Left hindlimb (tissue), 1 donor: ENCODE measurements around the gene RGL1.

Experiments
- DNase-seq: peaks from one replicate; pipeline ENCODE4 v3.0.0-alpha.2; 2018

Gene RGL1

DNA sequence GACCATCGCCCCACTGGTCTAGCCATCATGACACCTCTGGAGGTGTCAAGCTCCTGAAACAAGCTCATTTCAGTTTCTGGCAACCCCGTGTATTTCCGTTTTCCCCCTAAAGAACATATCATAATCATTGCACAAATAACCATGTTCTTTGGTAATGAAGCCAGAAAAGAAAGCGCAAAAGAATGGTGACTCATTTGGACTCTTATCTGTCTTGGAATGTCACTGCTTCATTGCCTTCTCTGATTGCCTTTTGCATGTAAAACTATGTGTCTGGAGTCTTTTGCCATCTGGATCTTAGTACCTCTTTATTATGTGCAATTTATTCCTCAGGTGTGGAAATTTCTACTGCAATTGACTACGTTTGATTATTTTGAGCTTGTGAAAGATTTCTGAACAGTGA is 122.1 kb downstream of the RGL1 start:
- DNase-seq, result no peak

GRCh38 chr1:183931646-183932271 is 126.8 kb downstream of the RGL1 start:
- DNase-seq, result no peak

DNA sequence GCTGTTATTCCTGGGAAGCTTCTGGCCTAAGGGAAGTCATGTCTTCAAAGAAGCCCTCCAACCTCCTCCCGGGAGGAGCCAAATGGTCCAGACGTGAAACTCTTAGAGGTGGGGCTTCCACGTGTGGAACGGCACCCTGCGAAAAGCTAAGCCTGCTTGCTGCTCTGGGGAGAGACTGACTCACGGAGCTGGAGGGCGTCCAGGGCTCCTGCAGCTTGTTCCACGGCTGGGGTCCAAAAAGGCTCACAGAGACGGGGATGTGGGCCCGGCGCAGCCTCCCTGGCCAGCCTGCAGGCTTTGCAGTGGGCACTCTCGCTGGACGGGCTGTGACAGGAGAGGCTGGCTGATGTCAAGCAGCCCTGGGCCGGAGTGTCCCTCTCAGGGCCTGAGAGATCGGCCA is 127.5 kb downstream of the RGL1 start:
- peak; percentile 84 for DNase-seq

- no peak for DNase-seq
Measured at GRCh38 chr1:183933528-183934179, 128.7 kb downstream of the RGL1 start.

GRCh38 chr1:183934314-183934713 is 129.4 kb downstream of the RGL1 start:
- DNase-seq, result no peak

DNA sequence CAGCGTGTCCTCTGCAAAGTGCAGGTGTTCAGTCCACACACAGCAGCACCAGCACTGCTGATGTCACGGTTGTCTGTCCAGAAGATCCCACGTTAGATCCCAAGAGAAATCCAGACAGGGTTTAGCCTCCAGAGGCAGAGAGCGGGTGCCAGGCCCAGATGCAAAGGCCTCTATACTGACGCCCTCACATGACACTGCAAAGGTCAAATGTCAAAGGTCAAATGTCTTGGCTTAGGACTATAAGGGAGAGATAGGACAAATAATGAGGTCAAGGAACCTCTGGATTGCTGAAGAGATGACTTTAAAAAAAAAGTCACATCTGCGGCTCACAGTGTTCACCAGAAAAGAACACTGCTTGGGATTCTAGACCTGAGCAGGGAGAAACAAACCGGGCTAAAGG is 131.1 kb downstream of the RGL1 start:
- no peak for DNase-seq

GRCh38 chr1:183936791-183937190 is 131.9 kb downstream of the RGL1 start:
- DNase-seq, result no peak

DNA sequence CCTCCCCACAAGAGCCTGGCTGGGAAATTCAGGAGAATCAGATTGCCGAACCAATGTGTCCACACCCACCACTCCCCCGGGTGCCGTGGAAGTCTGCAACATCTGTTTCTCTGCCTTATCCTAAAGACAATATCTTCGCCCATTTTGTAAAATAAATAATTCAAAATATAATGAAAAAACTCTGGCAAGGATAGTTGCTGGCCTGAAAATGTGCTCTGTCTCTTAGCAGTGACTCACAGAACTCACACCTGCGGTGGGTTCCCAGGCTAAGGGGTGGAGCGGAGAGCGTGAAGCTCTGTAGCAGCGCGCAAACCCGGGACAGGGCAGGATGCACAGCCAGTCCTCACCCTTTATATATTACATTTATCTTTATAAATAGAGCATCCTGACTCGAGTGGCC is 132.7 kb downstream of the RGL1 start:
- DNase-seq, result no peak

DNA sequence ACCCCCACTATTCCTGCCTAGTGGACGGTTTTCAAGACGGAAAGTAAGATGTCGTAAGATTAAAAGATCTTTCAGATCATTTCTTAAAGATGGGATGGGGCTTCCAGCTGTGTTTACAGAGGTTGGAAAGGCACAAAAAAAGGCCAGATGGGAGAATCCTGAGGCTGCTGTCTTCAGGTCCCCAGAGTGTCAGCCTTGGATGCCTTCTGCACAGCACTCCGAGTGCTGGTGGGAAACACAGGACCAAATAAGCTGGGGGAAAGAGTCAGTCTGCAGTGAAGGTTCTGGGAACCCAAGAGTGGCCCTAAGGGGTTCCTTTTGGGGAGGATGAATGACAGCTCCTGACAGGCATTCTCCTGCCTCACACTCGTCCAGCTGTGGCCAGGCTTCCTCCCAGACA is 136.1 kb downstream of the RGL1 start:
- DNase-seq, result no peak

DNA sequence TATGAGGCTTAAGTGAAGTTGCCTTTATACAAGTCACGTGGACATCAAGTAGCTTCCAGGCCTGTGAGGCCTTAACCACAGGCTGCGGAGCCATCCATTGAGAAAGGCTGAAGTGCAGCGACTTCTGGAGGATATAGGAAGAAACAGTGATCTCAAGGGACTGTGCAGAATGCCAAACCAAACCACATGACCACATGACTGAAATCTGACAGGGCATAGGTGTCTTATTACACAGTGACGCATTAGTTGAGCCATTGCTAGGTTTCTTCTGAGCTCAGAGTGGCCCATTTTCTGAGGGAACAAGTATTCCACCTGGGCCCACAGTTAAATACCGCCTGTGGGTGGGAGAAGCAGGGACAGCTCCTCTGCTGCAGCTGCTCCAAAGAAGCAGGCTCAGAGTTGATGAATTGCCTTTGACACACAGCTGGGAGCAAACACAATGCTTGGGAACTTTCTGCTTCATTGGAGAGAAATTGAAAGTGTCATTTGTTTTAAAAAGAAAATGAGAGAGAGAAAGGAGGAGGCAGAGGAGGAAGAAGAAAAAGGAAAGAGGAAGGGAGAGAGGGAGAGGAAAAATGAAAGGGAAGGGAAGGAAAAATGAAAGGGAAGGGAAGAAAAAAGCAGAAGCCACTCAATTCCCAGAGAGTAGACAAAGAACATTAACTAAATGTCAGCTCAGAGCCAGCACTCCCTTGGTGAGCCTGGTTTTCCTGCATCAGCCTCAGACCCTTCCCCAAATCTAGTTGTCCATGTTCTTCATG is 138.2 kb downstream of the RGL1 start:
- peak; percentile 80 for DNase-seq

DNA sequence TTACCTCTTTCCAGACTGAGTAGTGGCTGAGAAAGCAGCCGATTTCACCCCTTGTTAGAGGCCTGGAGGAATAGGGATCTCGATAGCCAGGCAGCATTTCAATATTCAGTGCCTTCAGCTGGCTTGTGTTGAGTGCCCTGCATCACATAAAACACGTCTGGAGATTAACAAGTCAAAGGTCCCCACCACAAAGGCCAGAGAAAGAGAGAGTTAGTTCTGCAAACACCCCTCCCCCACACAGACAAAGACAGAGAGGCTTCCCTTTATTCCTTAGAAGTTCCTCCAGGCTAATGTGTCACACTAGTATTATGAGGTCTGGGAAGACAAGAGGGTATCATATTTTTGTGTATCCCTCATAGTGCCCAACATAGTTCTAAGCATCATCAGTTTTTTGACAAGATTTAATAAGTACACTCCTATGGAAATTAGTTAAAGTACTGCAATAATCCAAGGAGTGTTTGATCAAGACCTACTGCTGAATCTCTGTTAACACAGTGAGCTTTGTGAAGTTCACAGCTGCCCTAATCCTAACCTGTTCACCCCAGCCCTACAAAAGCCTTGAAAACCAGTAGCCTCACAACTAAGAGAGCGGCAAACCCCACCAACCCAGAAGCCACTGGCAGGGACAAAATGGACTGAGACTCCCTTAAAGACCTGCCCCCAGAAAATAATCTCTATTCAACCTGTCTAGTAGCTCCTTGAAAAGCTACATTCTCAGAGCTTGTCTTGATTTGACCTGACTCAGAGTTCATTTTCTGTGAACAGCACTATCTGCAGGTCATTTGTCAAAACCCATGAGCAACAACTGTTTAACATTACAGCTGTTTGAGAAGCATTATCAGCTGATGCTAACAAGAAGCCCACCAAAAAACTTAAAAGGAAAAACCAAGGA is 140.8 kb downstream of the RGL1 start:
- no peak for DNase-seq

GRCh38 chr1:183946320-183946613 is 141.3 kb downstream of the RGL1 start:
- no peak for DNase-seq

DNA sequence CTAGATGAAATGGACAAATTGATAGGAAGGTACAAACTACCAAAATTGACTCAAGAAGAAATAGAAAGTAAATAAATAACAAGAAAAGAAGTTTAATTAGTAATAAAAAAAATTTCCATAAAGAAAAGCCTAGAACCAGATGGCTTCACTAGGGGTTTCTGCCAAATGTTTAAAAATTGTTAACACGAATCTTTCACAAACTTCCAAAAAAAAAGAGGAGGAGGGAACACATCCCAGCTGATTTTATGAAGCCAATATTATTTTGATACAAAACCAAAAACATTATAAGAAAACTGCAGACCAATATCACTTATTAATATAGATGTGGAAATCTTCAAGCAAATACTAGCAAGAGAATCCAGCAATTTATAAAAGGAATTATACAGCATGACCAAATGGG is 143.1 kb downstream of the RGL1 start:
- no peak for DNase-seq

- DNase-seq, result no peak
Measured at GRCh38 chr1:183952101-183952500, 147.2 kb downstream of the RGL1 start.

DNA sequence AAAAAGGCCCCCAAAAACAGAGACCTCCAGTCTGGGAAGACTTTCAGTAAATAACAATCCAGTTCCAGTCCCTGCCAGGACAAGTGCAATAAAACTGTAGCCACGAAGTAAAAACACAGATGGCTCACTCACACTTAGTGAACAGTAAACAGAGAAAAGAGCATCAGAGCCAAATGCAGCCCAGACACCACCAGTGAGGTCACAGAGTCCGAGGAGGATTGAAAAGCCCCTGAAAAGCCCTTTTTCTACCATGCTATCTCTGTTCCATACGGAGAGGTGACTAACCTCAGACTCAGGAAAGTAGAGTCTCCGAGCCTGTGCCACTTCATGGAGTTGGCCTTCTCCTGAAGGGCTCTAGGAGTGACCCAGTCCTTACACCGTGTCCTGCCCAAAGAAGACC is 148.1 kb downstream of the RGL1 start:
- DNase-seq, result no peak

- no peak for DNase-seq
Measured at GRCh38 chr1:183954496-183954895, 149.6 kb downstream of the RGL1 start.

DNA sequence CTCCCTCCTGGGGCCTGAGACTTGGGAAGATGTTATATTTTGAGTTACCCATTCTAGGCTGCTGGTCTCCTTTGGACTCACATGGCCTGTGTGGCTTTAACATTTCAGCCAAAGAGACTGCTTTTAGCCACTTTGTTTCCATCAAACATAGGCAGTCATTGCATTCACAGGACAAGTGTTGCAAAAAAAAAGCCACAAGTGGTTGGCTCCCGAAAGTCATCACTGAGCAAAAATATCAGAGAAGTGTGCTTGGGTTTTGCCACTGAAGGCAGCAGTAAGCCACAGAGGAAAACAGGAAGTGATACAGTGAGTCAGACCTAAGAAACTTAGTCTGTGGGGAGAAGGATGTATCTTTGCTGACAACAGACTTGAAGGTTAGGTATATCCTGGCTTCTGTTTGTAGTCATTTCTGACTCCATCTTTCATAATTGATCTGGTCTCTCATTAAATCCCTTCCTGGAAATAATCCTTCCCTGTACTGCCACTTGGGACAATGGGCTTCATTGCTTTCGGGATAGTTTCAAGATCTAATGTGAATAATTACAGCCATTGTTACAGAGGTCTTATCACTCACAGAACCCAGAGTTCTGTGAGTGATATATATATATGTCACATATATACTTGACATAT is 151.8 kb downstream of the RGL1 start:
- DNase-seq, result no peak

GRCh38 chr1:183957216-183957830 is 152.4 kb downstream of the RGL1 start:
- DNase-seq, result no peak

DNA sequence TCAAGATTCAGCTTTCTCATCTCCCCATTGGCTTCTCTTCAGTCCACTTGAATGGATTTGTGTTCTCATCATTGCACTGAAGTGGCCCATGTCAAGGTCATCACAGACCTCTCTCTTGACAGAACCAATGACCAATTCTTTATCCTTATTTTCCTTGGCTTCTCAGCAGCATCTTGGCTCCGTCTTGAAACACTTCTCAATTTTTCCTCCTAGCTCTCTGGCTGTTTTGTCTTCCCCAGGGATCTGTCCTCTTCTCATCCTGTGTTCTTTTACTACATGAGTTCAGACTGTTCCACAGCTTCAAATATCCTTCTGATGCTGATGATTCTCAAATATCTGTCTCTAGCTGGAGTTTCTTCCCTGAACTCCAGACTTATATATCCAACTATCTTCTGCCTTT is 154.0 kb downstream of the RGL1 start:
- no peak for DNase-seq

- no peak for DNase-seq
Measured at GRCh38 chr1:183961132-183961531, 156.2 kb downstream of the RGL1 start.

GRCh38 chr1:183962903-183963302 is 158.0 kb downstream of the RGL1 start:
- no peak for DNase-seq

- no peak for DNase-seq
Measured at GRCh38 chr1:183965726-183966125, 160.8 kb downstream of the RGL1 start.

- no peak for DNase-seq
Measured at GRCh38 chr1:183966487-183966886, 161.6 kb downstream of the RGL1 start.
